Panc1 (cell line): ENCODE results near the gene MFAP4. TPM values are rescaled to one million over a fixed set of nuclear protein-coding genes. Genes with fewer than 3 reads are reported as not detected.

Experiments used
- ATAC-seq: fragments of 200-7000 bp; cut with Tn5 transposase; 2 replicates; pipeline ENCODE4 v1.9.1; 2020; ENCODE audit warnings: mild to moderate bottlenecking, moderate library complexity
- BruUV-seq: library from RNA; stranded (reverse); fragments of 400-500 nt; replicated peaks from 2 replicates; lab custom pipeline; 2021; lab: Mats Ljungman, UMichigan
- CTCF ChIA-PET: fragments of 300-600 bp; sonication (Branson Sonifier 250); formaldehyde crosslinking; loops from one replicate; lab custom pipeline; 2022; ENCODE audit warnings: antibody characterized with exemption; lab: Charles Lee
- POLR2A ChIA-PET: fragments of 300-600 bp; sonication (Branson Sonifier 250); formaldehyde crosslinking; loops from one replicate; lab custom pipeline; 2022; ENCODE audit warnings: antibody characterized with exemption; lab: Charles Lee
- DNase-seq: peaks from one replicate; pipeline ENCODE4 v3.0.0-alpha.2; 2010; ENCODE audit warnings: low read depth, low spot score
- H3K27ac ChIP-seq: 2 replicates; pipeline ENCODE4 v1.5.1; 2011; ENCODE audit warnings: mild to moderate bottlenecking, low read length, inconsistent platforms
- H3K27me3 ChIP-seq: fragments of 200-500 bp; sonication (Bioruptor generic); 2 replicates; pipeline ENCODE4 v1.6.0; 2014; ENCODE audit warnings: low read length, inconsistent platforms; ENCODE audit not compliant: control insufficient read depth, insufficient read depth
- H3K36me3 ChIP-seq: fragments of 200-500 bp; sonication (Bioruptor generic); 2 replicates; pipeline ENCODE4 v1.5.1; 2014; ENCODE audit warnings: inconsistent platforms, mild to moderate bottlenecking, low read length, moderate library complexity; ENCODE audit not compliant: control insufficient read depth, insufficient read depth
- H3K4me1 ChIP-seq: 2 replicates; pipeline ENCODE4 v1.5.1; 2011; ENCODE audit warnings: inconsistent platforms, mild to moderate bottlenecking, low read length, moderate library complexity; ENCODE audit not compliant: control insufficient read depth, insufficient read depth
- H3K4me3 ChIP-seq, 2 experiments: 2 replicates each; pipeline ENCODE4 v1.5.1; 2011 to 2012; ENCODE audit warnings: low read depth in 2 of 2, low read length in 2 of 2, mild to moderate bottlenecking in 2 of 2, inconsistent platforms in 1 of 2, moderate library complexity in 1 of 2
- H3K9me3 ChIP-seq: fragments of 200-500 bp; sonication (Bioruptor generic); 2 replicates; pipeline ENCODE4 v1.5.1; 2014; ENCODE audit warnings: low read depth, mild to moderate bottlenecking, inconsistent platforms, low read length, moderate library complexity; ENCODE audit not compliant: control insufficient read depth, insufficient read depth
- POLR2AphosphoS5 ChIP-seq: IDR thresholded peaks from 2 replicates; pipeline ENCODE4 v1.6.1; 2012; ENCODE audit warnings: mild to moderate bottlenecking, low read depth, low read length, moderate library complexity
- REST ChIP-seq, 2 experiments: IDR thresholded peaks; 2 replicates each; pipeline ENCODE4 v1.6.1; 2011 to 2012; ENCODE audit warnings: low read depth in 2 of 2, control low read depth in 1 of 2, low read length in 1 of 2, mild to moderate bottlenecking in 1 of 2, moderate library complexity in 1 of 2; ENCODE audit not compliant: insufficient read depth in 1 of 2
- SIN3A ChIP-seq: IDR thresholded peaks from 2 replicates; pipeline ENCODE4 v1.6.1; 2012; ENCODE audit warnings: low read depth, mild to moderate bottlenecking, low read length, moderate library complexity, borderline replicate concordance; ENCODE audit not compliant: insufficient read depth
- TCF7L2 ChIP-seq: IDR thresholded peaks from 2 replicates; pipeline ENCODE4 v1.6.1; 2011; ENCODE audit warnings: mild to moderate bottlenecking, low read depth, low read length, inconsistent platforms
- in situ Hi-C: cut with HindIII; loops from 2 replicates; pipeline ENCODE4 v1.10.0; 2016; ENCODE audit warnings: low sequenced_read_pairs, low pct_unique_long_range_greater_than_20kb
- intact Hi-C: fragments of 100-400 bp; cut with micrococcal nuclease; formaldehyde crosslinking; loops from one replicate; pipeline ENCODE4 v1.10.0; 2022; ENCODE audit not compliant: unreplicated experiment
- total RNA-seq: library from RNA; stranded (reverse); gene quantifications from one replicate; pipeline ENCODE4 v1.2.1, GENCODE V29; 2021; ENCODE audit not compliant: unreplicated experiment
- TF ChIP-seq, protein P1 (sequence below): fragments of 450-650 bp; IDR thresholded peaks from 2 replicates; pipeline ENCODE4 v1.5.1; 2017; ENCODE audit warnings: mild to moderate bottlenecking

The MFAP4 gene
- total RNA-seq, 1 experiment from 2014 or later = 0.92 TPM

DNA sequence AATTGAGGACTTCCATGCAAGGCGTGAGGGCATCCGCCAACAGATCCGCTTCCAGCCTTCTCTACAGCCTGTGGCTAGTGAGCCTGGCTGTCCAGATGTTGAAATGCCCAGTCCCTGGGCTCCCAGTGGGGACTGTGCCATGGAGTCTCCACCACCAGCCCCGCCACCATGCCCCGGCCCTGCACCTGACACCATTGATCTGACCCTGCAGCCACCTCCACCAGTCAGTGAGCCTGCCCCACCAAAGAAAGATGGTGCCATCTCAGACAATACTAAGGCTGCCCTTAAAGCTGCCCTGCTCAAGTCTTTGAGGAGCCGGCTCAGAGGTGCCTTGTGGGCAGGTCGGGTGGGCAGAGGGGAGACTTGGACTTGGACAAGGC is 5.6 kb downstream of the MFAP4 start:
- in situ Hi-C loops (no loop called here), intact Hi-C loops (no loop called here)
- H3K27me3 ChIP-seq = no peaks in the 10 kb centered on the region
- ATAC-seq (no peak), DNase-seq (no peak)
- BruUV-seq = no TSS peak
- TF ChIP-seq SIN3A (no peak), REST (IDR thresholded peaks at IDR 0.05; ENCODE audit: insufficient read depth in 1 of 2, low read depth in 2 of 2, low read length in 1 of 2) (no peak), TCF7L2 (no peak), POLR2AphosphoS5 (no peak)
- TF ChIP-seq, protein P1, sequence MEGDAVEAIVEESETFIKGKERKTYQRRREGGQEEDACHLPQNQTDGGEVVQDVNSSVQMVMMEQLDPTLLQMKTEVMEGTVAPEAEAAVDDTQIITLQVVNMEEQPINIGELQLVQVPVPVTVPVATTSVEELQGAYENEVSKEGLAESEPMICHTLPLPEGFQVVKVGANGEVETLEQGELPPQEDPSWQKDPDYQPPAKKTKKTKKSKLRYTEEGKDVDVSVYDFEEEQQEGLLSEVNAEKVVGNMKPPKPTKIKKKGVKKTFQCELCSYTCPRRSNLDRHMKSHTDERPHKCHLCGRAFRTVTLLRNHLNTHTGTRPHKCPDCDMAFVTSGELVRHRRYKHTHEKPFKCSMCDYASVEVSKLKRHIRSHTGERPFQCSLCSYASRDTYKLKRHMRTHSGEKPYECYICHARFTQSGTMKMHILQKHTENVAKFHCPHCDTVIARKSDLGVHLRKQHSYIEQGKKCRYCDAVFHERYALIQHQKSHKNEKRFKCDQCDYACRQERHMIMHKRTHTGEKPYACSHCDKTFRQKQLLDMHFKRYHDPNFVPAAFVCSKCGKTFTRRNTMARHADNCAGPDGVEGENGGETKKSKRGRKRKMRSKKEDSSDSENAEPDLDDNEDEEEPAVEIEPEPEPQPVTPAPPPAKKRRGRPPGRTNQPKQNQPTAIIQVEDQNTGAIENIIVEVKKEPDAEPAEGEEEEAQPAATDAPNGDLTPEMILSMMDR = no peak
- ChIA-PET CTCF (no interaction called here), POLR2A (no interaction called here)
- peaks cover 4% of the 10 kb centered on the region; the same call in 1 of the 2 replicates for H3K4me1 ChIP-seq
- H3K27ac ChIP-seq = no peak overlapping the region
- H3K4me3 ChIP-seq = no peak overlapping the region
- no peaks in the 10 kb centered on the region for H3K9me3 ChIP-seq
- H3K36me3 ChIP-seq = peaks cover 6% of the 10 kb centered on the region

- peaks cover 6% of the 10 kb centered on the region for H3K36me3 ChIP-seq
- TF ChIP-seq REST (IDR thresholded peaks at IDR 0.05; ENCODE audit: insufficient read depth in 1 of 2, low read depth in 2 of 2, low read length in 1 of 2) (no peak), SIN3A (no peak), POLR2AphosphoS5 (no peak), TCF7L2 (no peak)
- TF ChIP-seq, protein P1 = no peak
- POLR2A ChIA-PET = no interaction called here
- H3K27me3 ChIP-seq = no peaks in the 10 kb centered on the region
- ATAC-seq = no peak
- H3K4me1 ChIP-seq = no peaks in the 10 kb centered on the region; the same call in 1 of the 2 replicates
- no peak overlapping the region for H3K27ac ChIP-seq
- no TSS peak for BruUV-seq
- intact Hi-C loops = no loop called here
- no peaks in the 10 kb centered on the region for H3K9me3 ChIP-seq
- no peak overlapping the region for H3K4me3 ChIP-seq
- CTCF ChIA-PET = no interaction called here
- in situ Hi-C loops = no loop called here
- no peak for DNase-seq
Measured at GRCh38 chr17:19380481-19381301, 6.3 kb downstream of the MFAP4 start.
